ENCODE data around the gene MORC4. TPM values are rescaled to one million over a fixed set of nuclear protein-coding genes. Genes with fewer than 3 reads are reported as not detected.

Gene MORC4
- total RNA-seq, 1 experiment from 2014 or later, result 69.7 TPM

GRCh38 chrX:106899841-106900240, 100.2 kb downstream of the MORC4 start:
- CTCF ChIA-PET, result interaction anchor here (1.0 to 1.6 kb wide), 2 partner anchors 20 to 60 kb away, joined by 4 read pairs; partner anchors contain the start of gene CLDN2
- no TSS peak for BruUV-seq (replicated peaks)

GRCh38 chrX:106899276-106899675, 100.7 kb downstream of the MORC4 start:
- intact Hi-C loops (cut with micrococcal nuclease; ENCODE audit: unreplicated experiment), result loop anchor here (10.0 kb wide), 1 partner anchor 176 kb away; no protein-coding TSS in a partner anchor
- no peak overlapping the region for H3K4me3 Mint-ChIP-seq (ENCODE audit: unreplicated experiment)
- POLR2A ChIA-PET, result interaction anchor here (1.3 kb wide), 1 partner anchor 46 kb away, joined by 3 read pairs; no protein-coding TSS in a partner anchor
- Histone ChIP-seq H3K9me3 (no peaks in the 10 kb centered on the region), H3K4me3 (ENCODE audit: low read depth, low read length) (no peak overlapping the region), H3K27me3 (replicated peaks; ENCODE audit: control insufficient read depth, insufficient read depth, low read length) (no peaks in the 10 kb centered on the region), H3K4me1 (peaks cover 44% of the 10 kb centered on the region), H3K36me3 (ENCODE audit: control insufficient read depth, insufficient read depth, low read length) (no peaks in the 10 kb centered on the region)
- no peak for DNase-seq
- H3K27ac Mint-ChIP-seq (ENCODE audit: unreplicated experiment), result no peak overlapping the region
- no peaks in the 10 kb centered on the region for H3K27me3 Mint-ChIP-seq (ENCODE audit: insufficient read depth, unreplicated experiment)
- peaks cover 14% of the 10 kb centered on the region for H3K4me1 Mint-ChIP-seq (ENCODE audit: low read depth, unreplicated experiment)
- no peak for TF ChIP-seq CTCF (IDR thresholded peaks at IDR 0.05; ENCODE audit: insufficient read depth in 1 of 2, low read depth in 1 of 2, low read length in 1 of 2, severe bottlenecking in 1 of 2, unreplicated experiment in 1 of 2)
- BruUV-seq (replicated peaks), result no TSS peak
- no peaks in the 10 kb centered on the region for H3K9me3 Mint-ChIP-seq (ENCODE audit: unreplicated experiment)
- no peaks in the 10 kb centered on the region for H3K36me3 Mint-ChIP-seq (ENCODE audit: insufficient read depth, unreplicated experiment)
- CTCF ChIA-PET, result interaction anchor here (0.7 to 2.7 kb wide), 8 partner anchors 21 to 61 kb away, joined by 3 to 46 read pairs (median 4); partner anchors contain the start of gene CLDN2

More at GRCh38 chrX:106899841-106900240, 100.2 kb downstream of the MORC4 start:
- POLR2A ChIA-PET, result no interaction called here
- DNase-seq, result no peak
- H3K36me3 ChIP-seq (ENCODE audit: control insufficient read depth, insufficient read depth, low read length), result no peaks in the 10 kb centered on the region
- Mint-ChIP-seq H3K36me3 (ENCODE audit: insufficient read depth, unreplicated experiment) (no peaks in the 10 kb centered on the region), H3K27ac (ENCODE audit: unreplicated experiment) (no peak overlapping the region), H3K9me3 (ENCODE audit: unreplicated experiment) (no peaks in the 10 kb centered on the region), H3K4me1 (ENCODE audit: low read depth, unreplicated experiment) (peaks cover 14% of the 10 kb centered on the region), H3K27me3 (ENCODE audit: insufficient read depth, unreplicated experiment) (no peaks in the 10 kb centered on the region), H3K4me3 (ENCODE audit: unreplicated experiment) (no peak overlapping the region)
- intact Hi-C loops (cut with micrococcal nuclease; ENCODE audit: unreplicated experiment), result loop anchor here (10.0 kb wide), 1 partner anchor 175 kb away; no protein-coding TSS in a partner anchor
- H3K27me3 ChIP-seq (replicated peaks; ENCODE audit: control insufficient read depth, insufficient read depth, low read length), result no peaks in the 10 kb centered on the region
- no peaks in the 10 kb centered on the region for H3K9me3 ChIP-seq
- H3K4me3 ChIP-seq (ENCODE audit: low read depth, low read length), result no peak overlapping the region
- no peak for TF ChIP-seq CTCF (IDR thresholded peaks at IDR 0.05; ENCODE audit: insufficient read depth in 1 of 2, low read depth in 1 of 2, low read length in 1 of 2, severe bottlenecking in 1 of 2, unreplicated experiment in 1 of 2)
- H3K4me1 ChIP-seq, result peaks cover 40% of the 10 kb centered on the region

GRCh38 chrX:106898462-106898861, 101.5 kb downstream of the MORC4 start:
- peak; percentile 18 to 30 for TF ChIP-seq CTCF (IDR thresholded peaks at IDR 0.05; ENCODE audit: insufficient read depth in 1 of 2, low read depth in 1 of 2, low read length in 1 of 2, severe bottlenecking in 1 of 2, unreplicated experiment in 1 of 2)
- H3K4me1 Mint-ChIP-seq (ENCODE audit: low read depth, unreplicated experiment), result peaks cover 14% of the 10 kb centered on the region
- H3K36me3 Mint-ChIP-seq (ENCODE audit: insufficient read depth, unreplicated experiment), result no peaks in the 10 kb centered on the region
- intact Hi-C loops (cut with micrococcal nuclease; ENCODE audit: unreplicated experiment), result loop anchor here (1.0 to 10.0 kb wide), 3 partner anchors 35 to 176 kb away; no protein-coding TSS in a partner anchor
- no peak overlapping the region for H3K4me3 ChIP-seq (ENCODE audit: low read depth, low read length)
- H3K9me3 Mint-ChIP-seq (ENCODE audit: unreplicated experiment), result no peaks in the 10 kb centered on the region
- DNase-seq, result peak; percentile 57 to 62
- no peak overlapping the region for H3K27ac Mint-ChIP-seq (ENCODE audit: unreplicated experiment)
- H3K27me3 ChIP-seq (replicated peaks; ENCODE audit: control insufficient read depth, insufficient read depth, low read length), result no peaks in the 10 kb centered on the region
- H3K27me3 Mint-ChIP-seq (ENCODE audit: insufficient read depth, unreplicated experiment), result no peaks in the 10 kb centered on the region
- POLR2A ChIA-PET, result interaction anchor here (1.3 kb wide), 1 partner anchor 47 kb away, joined by 3 read pairs; no protein-coding TSS in a partner anchor
- no peaks in the 10 kb centered on the region for H3K36me3 ChIP-seq (ENCODE audit: control insufficient read depth, insufficient read depth, low read length)
- H3K4me3 Mint-ChIP-seq (ENCODE audit: unreplicated experiment), result no peak overlapping the region
- H3K9me3 ChIP-seq, result no peaks in the 10 kb centered on the region
- CTCF ChIA-PET, result interaction anchor here (0.7 to 2.7 kb wide), 9 partner anchors 21 to 739 kb away, joined by 3 to 46 read pairs (median 4); partner anchors contain the start of gene CLDN2
- H3K4me1 ChIP-seq, result peaks cover 44% of the 10 kb centered on the region
- no TSS peak for BruUV-seq (replicated peaks)
